Neural cell (in vitro differentiated cells): ENCODE measurements around the gene UBA3.

Experiments used
- CTCF ChIP-seq: fragments of 450-650 bp; IDR thresholded peaks from 2 replicates; pipeline ENCODE4 v1.5.1; 2014; ENCODE audit warnings: antibody characterized with exemption, mild to moderate bottlenecking, moderate library complexity; ENCODE audit not compliant: poor library complexity, severe bottlenecking
- EP300 ChIP-seq: fragments of 450-650 bp; conservative IDR thresholded peaks from 2 replicates; pipeline ENCODE4 v1.6.1; 2014; ENCODE audit warnings: antibody characterized with exemption, mild to moderate bottlenecking, moderate library complexity; ENCODE audit not compliant: poor library complexity, severe bottlenecking
- EZH2 ChIP-seq: fragments of 200-600, 300-800 bp; shearing (Covaris generic), sonication (generic); IDR thresholded peaks from 2 replicates; pipeline ENCODE4 v1.6.1; 2014; ENCODE audit warnings: antibody characterized with exemption, low read length, borderline replicate concordance, mild to moderate bottlenecking; ENCODE audit not compliant: insufficient read depth, poor library complexity, severe bottlenecking
- MXI1 ChIP-seq: fragments of 450-650 bp; conservative IDR thresholded peaks from 2 replicates; pipeline ENCODE4 v1.6.1; 2014; ENCODE audit warnings: antibody characterized with exemption, mild to moderate bottlenecking; ENCODE audit not compliant: poor library complexity, severe bottlenecking
- POLR2AphosphoS5 ChIP-seq: IDR thresholded peaks from 2 replicates; pipeline ENCODE4 v1.6.1; 2012
- RAD21 ChIP-seq: fragments of 450-650 bp; conservative IDR thresholded peaks from 2 replicates; pipeline ENCODE4 v1.6.1; 2014; ENCODE audit warnings: antibody characterized with exemption, mild to moderate bottlenecking, moderate library complexity
- REST ChIP-seq: IDR thresholded peaks from 2 replicates; pipeline ENCODE4 v1.6.1; 2012; ENCODE audit warnings: borderline replicate concordance
- SMC3 ChIP-seq: fragments of 450-650 bp; conservative IDR thresholded peaks from 2 replicates; pipeline ENCODE4 v1.6.1; 2014; ENCODE audit warnings: antibody characterized with exemption, mild to moderate bottlenecking, moderate library complexity; ENCODE audit not compliant: poor library complexity
- TAF1 ChIP-seq: IDR thresholded peaks from 2 replicates; pipeline ENCODE4 v1.6.1; 2012; ENCODE audit warnings: low read depth

GRCh38 chr3:69105320-69105719 is 25.2 kb upstream of the UBA3 start:
- TF ChIP-seq CTCF: no peak
- TF ChIP-seq EP300: no peak
- TF ChIP-seq POLR2AphosphoS5: no peak
- TF ChIP-seq TAF1: no peak
- TF ChIP-seq REST: no peak
- TF ChIP-seq EZH2: no peak
- TF ChIP-seq RAD21: no peak
- TF ChIP-seq SMC3: no peak
- no peak for TF ChIP-seq MXI1
